Fibroblast of upper back skin (primary cell): ENCODE results near the gene C1orf167.
A peak's percentile ranks its signal among the peaks of the same experiment; 100 is the strongest.

Experiments
- DNase-seq: peaks from one replicate; pipeline ENCODE4 v3.0.0-alpha.2; 2013

Gene C1orf167

GRCh38 chr1:11838349-11839272 is 76.6 kb downstream of the C1orf167 start:
- DNase-seq: peak; percentile 47
